HG02678 (cell line): ENCODE measurements around the gene KCNIP1.

Experiments used
- ATAC-seq: cut with Tn5 transposase; IDR thresholded peaks from one replicate; pipeline ENCODE4 v1.9.1; 2021; ENCODE audit warnings: mild to moderate bottlenecking, moderate library complexity; ENCODE audit not compliant: unreplicated experiment

The KCNIP1 gene

DNA sequence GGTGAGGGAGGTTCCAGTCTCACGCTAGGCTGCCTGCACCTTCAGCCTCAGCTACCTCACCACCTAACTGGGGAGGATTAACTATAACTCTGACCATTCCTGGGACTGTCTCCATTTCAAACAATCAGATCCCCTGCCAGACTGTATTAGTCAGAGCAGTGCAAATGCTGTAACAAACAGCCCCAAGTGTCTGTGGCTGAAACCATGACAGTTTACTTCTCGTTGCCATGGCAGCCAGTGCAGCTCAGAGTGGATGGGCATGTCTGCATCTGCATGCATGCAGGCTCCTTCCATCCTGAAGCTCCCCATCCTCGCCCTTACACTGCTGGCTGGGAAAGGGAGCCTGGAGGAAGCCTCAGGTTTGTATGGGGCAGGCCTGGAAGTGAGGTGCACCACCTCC, 86.7 kb downstream of the KCNIP1 start:
- ATAC-seq: no peak

- no peak for ATAC-seq
These were observed 87.2 kb downstream of the KCNIP1 start for GRCh38 chr5:170591054-170591453.

DNA sequence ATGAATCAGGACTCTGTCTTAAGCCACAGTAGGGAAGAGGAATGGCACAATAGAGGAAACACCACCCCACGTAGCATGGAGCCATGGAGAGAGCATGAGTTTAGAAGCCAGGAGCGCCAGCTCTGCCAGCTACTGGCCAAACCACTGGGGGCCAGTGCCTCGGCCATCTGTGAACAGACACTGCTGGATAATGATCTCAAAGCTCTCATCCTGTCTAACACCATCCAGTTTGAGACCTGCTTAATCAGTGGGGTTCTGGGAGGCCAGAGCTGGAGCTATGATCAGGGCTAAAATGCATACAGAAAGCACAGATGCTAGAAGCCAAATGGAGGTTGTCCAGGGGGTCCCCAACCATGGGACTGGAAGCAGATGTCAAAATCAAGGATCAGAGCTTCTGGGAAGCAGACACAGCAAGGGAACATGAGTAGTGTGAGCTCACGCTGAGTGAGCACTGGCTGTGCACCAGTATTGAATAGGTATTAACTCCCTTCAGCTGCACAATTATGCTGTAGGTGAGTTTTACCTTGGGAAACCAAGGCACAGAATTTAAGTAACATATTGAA, 92.7 kb downstream of the KCNIP1 start:
- ATAC-seq: no peak

- no peak for ATAC-seq
These were observed 93.4 kb downstream of the KCNIP1 start for GRCh38 chr5:170597109-170597751.

- no peak for ATAC-seq
These were observed 94.1 kb downstream of the KCNIP1 start for GRCh38 chr5:170597872-170598271.

DNA sequence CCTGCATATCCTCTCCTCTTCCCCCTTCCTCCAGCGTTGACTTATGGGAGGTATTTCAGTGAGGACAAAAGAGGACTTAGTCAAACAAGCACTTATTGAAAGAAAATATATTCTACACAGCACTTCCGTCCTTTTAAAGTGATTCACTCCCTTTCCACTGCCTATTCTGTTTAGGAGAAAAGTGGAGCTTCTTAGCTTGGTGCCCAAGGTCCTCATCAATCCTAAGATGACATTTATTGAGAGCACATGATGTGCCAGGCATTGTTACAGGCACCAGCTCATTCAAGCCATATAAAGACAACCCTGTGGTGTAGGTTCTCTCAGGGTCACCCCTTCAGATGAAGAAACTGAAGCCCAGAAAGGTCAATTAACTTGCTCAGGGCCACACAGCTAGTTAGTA, 95.9 kb downstream of the KCNIP1 start:
- ATAC-seq: no peak

DNA sequence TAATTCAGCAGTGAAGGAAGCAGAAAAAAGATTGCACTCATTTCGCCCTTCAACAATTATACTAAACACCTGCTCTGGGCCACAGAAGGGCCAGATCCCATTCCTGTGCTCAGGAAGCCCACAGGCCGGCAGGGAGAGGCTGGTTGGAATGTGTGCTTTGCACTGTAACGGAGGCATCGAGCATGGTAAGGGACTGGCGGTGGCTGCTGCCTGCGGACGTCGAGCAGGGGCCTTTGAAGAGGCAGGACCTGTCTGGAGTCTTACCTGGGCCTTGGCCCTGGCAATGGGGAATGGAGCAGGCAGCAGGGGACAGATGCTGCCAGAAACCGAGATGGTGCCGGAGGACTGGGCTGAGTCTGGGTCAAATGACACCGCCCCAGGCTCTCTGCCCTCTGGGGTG, 97.8 kb downstream of the KCNIP1 start:
- ATAC-seq: no peak

DNA sequence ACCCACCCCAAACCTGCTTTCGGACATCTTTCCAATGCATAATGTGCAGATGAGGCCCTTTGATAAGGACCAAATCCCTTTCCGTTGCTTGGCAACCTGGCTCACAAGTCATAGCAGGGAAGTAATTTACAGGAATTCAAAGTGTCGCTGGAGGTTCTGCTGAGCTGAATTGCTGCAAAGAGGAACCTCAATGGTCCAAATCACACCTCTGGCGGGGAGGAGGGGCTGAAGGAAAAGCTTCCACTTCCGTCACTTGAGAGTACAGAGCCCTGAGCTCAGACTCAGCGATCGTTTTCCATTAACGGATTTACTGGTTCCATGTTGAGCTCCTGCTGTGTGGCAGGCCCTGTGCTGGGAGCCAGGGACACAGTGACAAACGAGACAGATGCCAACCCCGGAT, 99.3 kb downstream of the KCNIP1 start:
- no peak for ATAC-seq

DNA sequence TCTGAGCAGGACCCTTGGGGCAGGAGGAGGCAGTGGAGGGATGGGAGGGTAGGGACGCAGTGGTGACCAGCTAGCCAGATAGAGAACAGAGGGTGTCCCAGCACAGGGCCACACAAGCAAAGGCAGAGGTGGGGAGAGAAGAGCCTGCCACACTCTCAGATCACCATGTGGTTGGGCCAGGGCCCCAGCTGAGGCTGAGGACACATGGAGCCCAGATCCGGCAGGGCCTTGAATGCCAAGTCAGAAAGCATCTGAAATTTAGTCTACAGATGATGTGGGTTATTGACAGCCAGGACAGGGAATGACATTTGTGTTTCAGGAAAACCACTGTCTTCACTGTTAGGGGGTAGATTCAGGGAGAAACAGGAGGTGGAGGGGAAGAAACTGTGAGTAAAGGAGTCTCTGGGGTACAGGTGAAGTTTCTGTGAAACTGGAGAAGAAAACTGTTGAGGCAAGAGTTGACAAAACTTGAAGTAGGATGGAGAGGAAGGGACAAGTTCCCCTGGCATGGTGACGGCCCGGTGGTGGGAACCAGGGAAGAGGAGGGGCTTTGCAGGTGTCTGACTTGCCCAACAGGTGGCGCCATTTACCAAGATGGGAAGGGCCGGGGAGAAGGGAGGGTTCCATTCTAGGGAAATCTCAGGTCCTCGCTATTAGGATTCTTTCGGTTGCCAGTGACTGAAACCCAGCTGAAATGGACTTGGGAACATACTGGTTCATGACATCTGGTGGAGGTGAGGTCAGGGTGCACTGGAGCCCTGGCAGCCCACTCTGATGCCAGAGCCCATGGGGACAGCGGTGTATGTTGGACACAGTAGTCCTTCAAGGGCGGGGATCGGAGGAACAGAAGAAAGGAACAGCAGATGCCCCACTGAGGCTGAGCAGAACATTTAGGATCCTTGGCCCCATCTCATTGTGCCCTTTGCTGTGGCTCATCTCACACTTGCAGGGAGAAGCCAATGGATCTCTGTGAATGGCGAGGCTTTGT, 100.1 kb downstream of the KCNIP1 start:
- ATAC-seq: no peak

DNA sequence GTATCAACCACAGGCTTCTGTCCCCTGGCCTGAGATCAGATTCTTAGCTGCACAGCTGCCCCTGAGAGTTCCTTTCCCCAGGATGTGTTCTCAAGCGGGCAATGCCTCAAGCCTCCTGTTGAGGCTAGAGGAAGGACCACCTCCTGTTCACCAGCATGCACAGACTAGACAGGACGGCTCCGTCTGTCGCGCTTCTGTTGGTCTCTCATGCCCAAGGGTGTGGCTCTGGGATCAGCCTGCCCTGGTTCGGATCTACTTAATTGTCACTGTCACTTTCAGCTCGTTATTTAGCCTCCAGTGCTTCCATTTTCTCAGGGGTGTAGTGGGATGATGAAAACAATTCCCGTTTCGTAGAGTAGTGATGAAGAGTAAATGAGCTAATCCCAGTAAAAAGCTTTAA, 103.1 kb downstream of the KCNIP1 start:
- ATAC-seq: no peak

GRCh38 chr5:170611449-170612090, 107.8 kb downstream of the KCNIP1 start:
- no peak for ATAC-seq

DNA sequence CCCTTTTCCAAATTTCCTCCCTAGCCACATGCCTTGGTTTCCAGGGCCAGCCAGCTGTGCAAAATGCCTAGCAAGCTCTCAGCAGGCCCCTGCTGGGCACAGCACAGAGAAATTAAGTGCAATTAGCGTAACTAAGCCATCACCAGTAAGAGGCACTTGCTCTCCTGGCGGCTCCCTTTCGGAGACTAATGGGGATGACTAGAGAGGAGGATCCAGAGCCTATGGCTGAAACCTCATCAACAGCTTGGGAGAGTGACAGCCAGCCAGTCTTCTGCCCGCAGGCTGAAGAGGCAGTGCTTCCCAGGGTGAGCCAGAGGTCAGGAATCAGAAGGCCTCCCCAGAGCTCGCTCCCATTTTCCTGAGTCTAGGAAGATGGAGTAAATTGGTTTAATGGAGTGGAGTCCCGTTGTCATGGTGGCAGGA, 108.4 kb downstream of the KCNIP1 start:
- ATAC-seq: no peak

GRCh38 chr5:170614065-170614490, 110.3 kb downstream of the KCNIP1 start:
- ATAC-seq: no peak

- ATAC-seq: no peak
These were observed 110.9 kb downstream of the KCNIP1 start for GRCh38 chr5:170614720-170615119.

DNA sequence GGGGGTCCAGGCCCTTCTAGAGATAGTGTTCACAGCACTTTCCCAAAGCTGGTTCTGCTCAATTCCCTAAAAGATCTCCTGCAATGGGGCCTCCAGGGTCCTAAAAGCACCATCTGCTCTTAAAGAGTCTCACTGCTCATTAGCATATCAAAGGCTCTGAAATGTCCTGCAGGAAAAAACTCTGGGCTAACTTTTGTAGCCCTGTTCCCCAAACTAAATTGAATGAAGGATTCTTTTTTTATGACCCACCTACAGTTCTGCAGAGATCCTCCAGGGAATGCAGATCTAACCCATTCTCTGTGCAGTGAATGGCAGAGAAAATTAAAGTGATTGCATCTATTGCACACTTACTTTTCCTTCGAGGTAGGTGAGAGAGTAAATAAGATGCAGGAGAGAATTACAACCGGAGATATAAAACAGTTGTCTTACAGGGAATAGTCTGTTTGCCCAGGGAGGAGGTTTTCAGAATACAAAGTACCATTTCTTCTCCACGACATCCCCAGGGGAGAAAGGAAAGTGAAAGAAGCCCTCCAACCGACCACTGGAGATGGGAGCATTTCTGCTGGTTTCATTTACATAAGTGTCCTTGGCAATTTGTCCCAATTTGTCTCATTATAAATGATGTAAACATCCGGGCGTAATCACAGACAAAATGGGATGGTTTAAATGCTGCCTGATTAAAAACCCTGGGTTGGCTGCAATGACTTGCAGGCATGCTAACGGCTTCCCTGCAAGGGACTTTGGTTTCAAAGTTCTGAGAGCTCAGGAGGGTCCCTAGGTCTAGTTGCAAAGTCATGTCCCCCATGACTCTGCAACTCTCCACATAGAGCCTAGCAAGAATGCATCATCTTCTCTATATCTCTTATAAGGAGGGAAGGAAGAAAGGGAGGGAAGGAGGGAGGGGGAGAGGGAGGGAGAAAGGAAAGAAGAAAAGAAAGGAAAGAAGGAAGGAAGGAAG, 114.0 kb downstream of the KCNIP1 start:
- ATAC-seq: no peak

- ATAC-seq: no peak
These were observed 116.0 kb downstream of the KCNIP1 start for GRCh38 chr5:170619869-170620268.

DNA sequence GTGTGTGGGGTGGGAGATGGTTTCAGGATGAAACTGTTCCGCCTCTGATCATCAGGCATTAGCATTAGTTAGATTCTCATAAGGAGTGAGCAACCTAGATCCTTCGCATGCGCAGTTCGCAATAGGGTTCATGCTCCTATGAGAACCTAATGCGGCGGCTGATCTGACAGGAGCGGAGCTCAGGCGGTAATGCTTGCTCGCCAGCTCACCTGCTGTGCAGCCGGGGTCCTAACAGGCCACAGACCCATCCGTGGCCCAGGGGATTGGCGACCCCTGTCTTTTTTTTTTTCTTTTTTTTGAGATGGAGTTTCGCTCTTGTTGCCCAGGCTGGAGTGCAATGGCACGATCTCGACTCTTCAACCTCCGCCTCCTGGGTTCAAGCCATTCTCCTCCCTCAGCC, 119.1 kb downstream of the KCNIP1 start:
- ATAC-seq: no peak

DNA sequence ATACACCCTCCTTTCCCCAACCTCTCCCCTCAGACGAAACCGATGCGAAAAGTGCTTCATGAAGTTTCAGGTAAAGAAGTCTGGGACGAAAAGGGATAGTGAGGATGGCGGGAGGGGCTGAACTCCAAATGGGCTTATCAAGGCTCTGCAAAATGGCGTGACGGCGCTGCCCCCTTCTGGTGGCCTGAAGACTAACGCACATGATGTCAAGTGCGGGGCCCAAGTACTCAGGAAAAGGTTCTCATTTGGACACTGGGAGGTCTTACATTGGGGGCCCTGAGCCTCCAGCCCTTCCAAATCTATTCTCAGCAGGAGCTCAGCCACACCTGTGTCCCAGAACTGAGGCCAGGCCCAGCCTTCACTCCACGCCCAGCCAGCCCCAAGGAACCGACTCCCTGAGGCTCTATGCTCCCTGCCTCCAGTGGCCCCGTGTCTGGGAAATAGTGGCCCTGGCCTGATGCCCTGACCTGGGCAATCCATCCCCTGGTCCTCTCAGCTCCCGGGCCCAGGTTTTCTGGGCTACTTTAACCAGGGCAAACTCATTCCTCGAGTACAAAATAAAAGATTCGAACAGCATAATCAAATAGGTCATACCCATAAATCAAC, 119.9 kb downstream of the KCNIP1 start:
- no peak for ATAC-seq

DNA sequence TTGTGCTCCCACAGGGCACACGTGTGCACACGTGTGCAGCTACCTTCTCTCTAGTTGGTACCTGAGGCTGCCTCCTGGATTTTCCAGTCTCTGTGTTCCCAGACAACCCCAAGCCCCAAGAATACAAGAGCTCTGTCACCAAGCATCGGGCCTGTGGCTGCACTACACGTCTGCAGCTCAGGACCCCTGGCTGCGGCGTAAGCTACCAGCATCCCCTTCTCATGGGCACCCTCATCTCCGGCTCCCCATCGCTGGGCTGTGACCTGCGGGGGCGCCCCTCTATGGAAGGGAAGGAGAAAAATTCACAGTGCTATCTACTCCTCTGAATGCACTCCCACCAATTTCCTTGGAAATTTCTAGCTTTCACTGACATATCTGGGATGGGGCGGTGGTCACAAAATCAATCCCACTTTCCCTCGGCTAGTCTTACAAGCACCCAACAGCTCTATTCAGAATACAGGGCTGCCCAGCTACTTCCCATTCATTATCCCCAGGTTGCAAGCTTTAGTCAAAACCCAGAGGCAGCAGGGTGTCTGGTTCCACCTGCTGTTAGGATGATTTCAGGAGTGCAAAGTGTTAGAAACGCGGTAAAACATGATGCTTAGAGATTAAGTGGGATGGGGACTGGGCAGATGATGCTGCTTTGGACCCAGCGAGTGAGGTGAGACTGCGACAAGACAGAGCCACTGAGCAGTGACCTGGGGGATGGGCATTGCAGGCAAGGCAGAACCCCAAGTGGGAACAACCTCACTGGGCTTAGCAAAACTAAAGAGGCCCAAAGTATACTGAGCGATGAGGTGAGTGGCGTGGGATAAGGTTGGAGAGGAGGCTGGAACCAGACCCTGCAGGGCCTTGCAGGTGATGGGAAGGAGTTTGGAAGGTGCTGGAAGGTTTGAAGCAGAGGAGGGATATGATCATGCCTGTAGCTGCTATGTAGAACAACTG, 121.7 kb downstream of the KCNIP1 start:
- ATAC-seq: no peak
